C4-2B (cell line): ENCODE data around the gene OSBPL10.

Experiments
- CTCF ChIP-seq: fragments of 450-650 bp; conservative IDR thresholded peaks from 2 replicates; pipeline ENCODE4 v1.5.1; 2017; ENCODE audit warnings: mild to moderate bottlenecking
- ZFX ChIP-seq: fragments of 450-650 bp; IDR thresholded peaks from 2 replicates; pipeline ENCODE4 v1.6.1; 2017

- no peak for TF ChIP-seq CTCF
- no peak for TF ChIP-seq ZFX
Observed at GRCh38 chr3:31740397-31740796, 240.7 kb downstream of the OSBPL10 start.
